PC-9 (cell line): Measurements from ENCODE around the gene PES1.
"Not testable (repeated sequence)": the region's sequence is repeated elsewhere in the genome, so short reads cannot be mapped to it uniquely, and the experiment has no call there.

Experiments used
- EZH2 ChIP-seq: fragments of 200-600 bp; sonication (generic); IDR thresholded peaks from 2 replicates; pipeline ENCODE4 v1.8.0; 2017; ENCODE audit warnings: antibody characterized with exemption, low read depth
- TF ChIP-seq, protein P1 (sequence below): fragments of 200-600 bp; sonication (generic); conservative IDR thresholded peaks from 2 replicates; pipeline ENCODE4 v1.6.1; 2017; ENCODE audit warnings: mixed run types, antibody characterized with exemption, mild to moderate bottlenecking, moderate library complexity

GRCh38 chr22:30551813-30552212, 39.9 kb downstream of the PES1 start:
- TF ChIP-seq, protein P1, sequence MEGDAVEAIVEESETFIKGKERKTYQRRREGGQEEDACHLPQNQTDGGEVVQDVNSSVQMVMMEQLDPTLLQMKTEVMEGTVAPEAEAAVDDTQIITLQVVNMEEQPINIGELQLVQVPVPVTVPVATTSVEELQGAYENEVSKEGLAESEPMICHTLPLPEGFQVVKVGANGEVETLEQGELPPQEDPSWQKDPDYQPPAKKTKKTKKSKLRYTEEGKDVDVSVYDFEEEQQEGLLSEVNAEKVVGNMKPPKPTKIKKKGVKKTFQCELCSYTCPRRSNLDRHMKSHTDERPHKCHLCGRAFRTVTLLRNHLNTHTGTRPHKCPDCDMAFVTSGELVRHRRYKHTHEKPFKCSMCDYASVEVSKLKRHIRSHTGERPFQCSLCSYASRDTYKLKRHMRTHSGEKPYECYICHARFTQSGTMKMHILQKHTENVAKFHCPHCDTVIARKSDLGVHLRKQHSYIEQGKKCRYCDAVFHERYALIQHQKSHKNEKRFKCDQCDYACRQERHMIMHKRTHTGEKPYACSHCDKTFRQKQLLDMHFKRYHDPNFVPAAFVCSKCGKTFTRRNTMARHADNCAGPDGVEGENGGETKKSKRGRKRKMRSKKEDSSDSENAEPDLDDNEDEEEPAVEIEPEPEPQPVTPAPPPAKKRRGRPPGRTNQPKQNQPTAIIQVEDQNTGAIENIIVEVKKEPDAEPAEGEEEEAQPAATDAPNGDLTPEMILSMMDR, result not testable (repeated sequence)
- TF ChIP-seq EZH2, result not testable (repeated sequence)
